Measurements from ENCODE around the gene TF.

The TF gene

GRCh38 chr3:133746712-133747066, 496 bp downstream of the TF start:
- no peak for TF ChIP-seq CTCF (IDR thresholded peaks at IDR 0.05; ENCODE audit: insufficient read depth, low read length, poor library complexity, severe bottlenecking)
- no peaks in the 10 kb centered on the region; the same call in 1 of the 2 replicates for H3K27me3 ChIP-seq (replicated peaks; ENCODE audit: control insufficient read depth, insufficient read depth, low read length)
- no peak for DNase-seq (ENCODE audit: extremely low read depth, insufficient read length)
- no peaks in the 10 kb centered on the region for H3K36me3 ChIP-seq (ENCODE audit: control insufficient read depth, insufficient read depth, low read length)
- H3K4me3 ChIP-seq (replicated peaks; ENCODE audit: low read depth, low read length): no peak overlapping the region

DNA sequence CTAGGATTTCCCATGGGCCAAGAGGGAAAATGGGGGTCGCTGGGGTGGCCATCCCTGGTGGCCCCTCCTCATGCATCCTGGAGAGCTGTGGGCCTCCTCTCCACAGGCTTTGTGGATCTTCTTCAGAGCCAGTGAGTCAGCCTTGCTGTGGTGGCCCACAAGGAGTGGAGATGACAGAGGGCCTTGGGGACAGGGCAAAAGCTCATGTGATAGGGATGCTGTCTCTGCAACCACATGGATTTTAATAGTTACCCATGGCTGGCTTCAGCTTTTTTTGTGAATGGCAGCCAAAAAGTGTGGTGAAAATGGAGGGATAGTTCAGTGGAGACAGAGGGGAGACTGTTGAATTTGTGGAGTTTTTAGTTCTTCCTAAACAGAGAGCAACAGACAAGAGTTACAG, 1.2 kb downstream of the TF start:
- H3K4me3 ChIP-seq (replicated peaks; ENCODE audit: low read depth, low read length): no peak overlapping the region
- DNase-seq (ENCODE audit: extremely low read depth, insufficient read length): no peak
- no peak for TF ChIP-seq CTCF (IDR thresholded peaks at IDR 0.05; ENCODE audit: insufficient read depth, low read length, poor library complexity, severe bottlenecking)
- H3K36me3 ChIP-seq (ENCODE audit: control insufficient read depth, insufficient read depth, low read length): no peaks in the 10 kb centered on the region
- H3K27me3 ChIP-seq (replicated peaks; ENCODE audit: control insufficient read depth, insufficient read depth, low read length): no peaks in the 10 kb centered on the region; the same call in 1 of the 2 replicates

DNA sequence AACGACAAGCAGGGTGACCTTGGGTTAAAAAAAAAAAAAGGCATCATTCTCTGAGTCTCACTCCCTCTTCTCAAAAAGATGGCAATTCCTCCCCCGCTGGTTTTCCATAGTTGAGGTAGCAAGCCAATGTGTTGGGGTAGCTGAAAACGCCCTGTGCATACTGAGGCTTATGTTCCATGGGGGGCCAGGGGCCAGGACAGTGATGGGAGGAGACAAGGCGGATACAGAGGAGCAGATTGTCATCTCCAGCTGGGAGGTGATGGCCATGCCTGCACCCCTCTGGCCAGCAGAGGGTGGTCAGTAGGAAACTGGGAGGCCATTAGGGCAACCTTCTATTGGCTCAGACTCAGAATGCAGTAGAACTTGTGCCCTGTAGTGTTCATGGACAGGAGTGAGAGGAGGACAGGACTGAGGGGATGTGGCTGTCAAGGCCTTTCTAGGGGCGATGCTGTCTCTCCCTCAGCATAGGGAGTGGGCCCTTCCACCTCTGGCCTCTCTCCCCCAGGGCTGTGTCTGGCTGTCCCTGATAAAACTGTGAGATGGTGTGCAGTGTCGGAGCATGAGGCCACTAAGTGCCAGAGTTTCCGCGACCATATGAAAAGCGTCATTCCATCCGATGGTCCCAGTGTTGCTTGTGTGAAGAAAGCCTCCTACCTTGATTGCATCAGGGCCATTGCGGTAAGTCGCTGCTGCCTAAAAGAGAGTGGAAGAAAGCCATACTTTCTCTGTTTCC, 1.9 kb downstream of the TF start:
- no peak for TF ChIP-seq CTCF (IDR thresholded peaks at IDR 0.05; ENCODE audit: insufficient read depth, low read length, poor library complexity, severe bottlenecking)
- no peaks in the 10 kb centered on the region; the same call in 1 of the 2 replicates for H3K27me3 ChIP-seq (replicated peaks; ENCODE audit: control insufficient read depth, insufficient read depth, low read length)
- no peak overlapping the region for H3K4me3 ChIP-seq (replicated peaks; ENCODE audit: low read depth, low read length)
- no peaks in the 10 kb centered on the region for H3K36me3 ChIP-seq (ENCODE audit: control insufficient read depth, insufficient read depth, low read length)
- no peak for DNase-seq (ENCODE audit: extremely low read depth, insufficient read length)

- Histone ChIP-seq H3K27me3 (replicated peaks; ENCODE audit: control insufficient read depth, insufficient read depth, low read length) (no peaks in the 10 kb centered on the region; the same call in 1 of the 2 replicates), H3K36me3 (ENCODE audit: control insufficient read depth, insufficient read depth, low read length) (no peaks in the 10 kb centered on the region), H3K4me3 (replicated peaks; ENCODE audit: low read depth, low read length) (no peak overlapping the region)
- DNase-seq (ENCODE audit: extremely low read depth, insufficient read length): no peak
- TF ChIP-seq CTCF (IDR thresholded peaks at IDR 0.05; ENCODE audit: insufficient read depth, low read length, poor library complexity, severe bottlenecking): no peak
Observed at GRCh38 chr3:133749427-133750258, 3.5 kb downstream of the TF start.

DNA sequence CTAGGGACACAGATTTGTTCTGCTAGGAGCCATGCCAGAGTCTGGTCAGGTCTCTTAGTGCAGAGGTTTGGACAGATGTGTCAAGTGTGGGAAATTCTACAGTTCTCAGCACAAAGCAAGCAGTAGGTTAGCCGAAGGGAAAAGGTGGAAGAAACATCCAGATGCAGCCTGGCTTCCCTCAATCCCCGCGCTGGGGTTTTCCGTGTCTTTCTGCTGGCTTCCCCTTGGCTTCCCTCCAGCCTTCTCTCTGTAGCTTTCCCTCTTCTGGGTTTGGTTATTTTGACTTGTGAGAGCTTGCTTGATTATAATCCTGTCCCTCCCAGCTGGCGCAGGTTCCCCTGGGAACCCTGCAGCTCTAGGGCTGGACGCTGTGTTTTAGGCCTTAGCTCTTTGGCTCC, 4.1 kb downstream of the TF start:
- DNase-seq (ENCODE audit: extremely low read depth, insufficient read length): no peak
- no peaks in the 10 kb centered on the region; the same call in 1 of the 2 replicates for H3K27me3 ChIP-seq (replicated peaks; ENCODE audit: control insufficient read depth, insufficient read depth, low read length)
- no peaks in the 10 kb centered on the region for H3K36me3 ChIP-seq (ENCODE audit: control insufficient read depth, insufficient read depth, low read length)
- TF ChIP-seq CTCF (IDR thresholded peaks at IDR 0.05; ENCODE audit: insufficient read depth, low read length, poor library complexity, severe bottlenecking): no peak
- H3K4me3 ChIP-seq (replicated peaks; ENCODE audit: low read depth, low read length): no peak overlapping the region
